Measurements from ENCODE around the gene CTSH. TPM values are rescaled to one million over a fixed set of nuclear protein-coding genes. Genes with fewer than 3 reads are reported as not detected.

The CTSH gene
- total RNA-seq: 80.6 and 83.5 TPM in 2 replicates

DNA sequence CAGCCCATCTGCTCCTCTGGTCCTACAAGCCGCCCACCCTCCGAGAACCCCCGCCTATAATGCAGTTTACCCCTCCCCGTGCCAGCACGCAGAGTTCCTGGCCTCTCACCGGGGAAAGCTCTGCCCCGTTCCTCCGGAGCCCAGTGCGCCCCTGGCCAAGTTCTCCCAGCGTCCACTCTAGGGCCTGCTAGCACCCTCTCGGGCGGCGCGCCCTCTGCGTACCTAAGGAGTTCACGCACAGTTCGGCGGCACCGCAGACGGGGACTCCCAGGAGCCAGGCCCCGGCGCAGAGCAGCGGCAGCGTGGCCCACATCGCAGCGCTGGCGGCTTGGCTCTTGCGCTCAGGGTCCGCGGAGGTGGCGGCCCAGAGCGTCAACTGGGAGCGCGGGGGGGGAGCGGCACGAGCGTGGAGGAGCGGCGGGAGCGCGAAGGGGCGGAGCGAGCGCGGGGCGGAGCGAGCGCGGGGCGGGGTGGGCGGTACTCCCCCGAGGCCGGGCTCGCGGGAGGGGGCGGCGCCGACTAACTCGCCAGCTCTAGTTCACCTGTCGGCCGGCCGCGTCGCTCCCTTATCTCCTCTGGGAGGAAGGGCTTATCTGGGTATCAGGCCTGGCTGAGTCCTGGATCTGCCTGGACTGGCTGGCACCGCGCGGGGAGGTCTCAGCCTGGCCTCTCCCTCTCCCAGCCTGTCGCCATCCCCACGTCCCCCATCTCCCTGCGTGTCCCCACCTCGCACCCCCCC is at the start of gene CTSH:
CTSH (minus strand) TSS at position 378 of the 739 bp plus-strand sequence; CDS start at position 313, 65 bp downstream.
- intact Hi-C loops (cut with micrococcal nuclease): no loop called here

GRCh38 chr15:78993931-78994530 is 49.2 kb upstream of the CTSH start:
- intact Hi-C loops (cut with micrococcal nuclease): no loop called here

GRCh38 chr15:78993257-78993930 is 48.5 kb upstream of the CTSH start:
- intact Hi-C loops (cut with micrococcal nuclease): no loop called here

GRCh38 chr15:78992416-78993256 is 47.8 kb upstream of the CTSH start:
- intact Hi-C loops (cut with micrococcal nuclease): no loop called here

DNA sequence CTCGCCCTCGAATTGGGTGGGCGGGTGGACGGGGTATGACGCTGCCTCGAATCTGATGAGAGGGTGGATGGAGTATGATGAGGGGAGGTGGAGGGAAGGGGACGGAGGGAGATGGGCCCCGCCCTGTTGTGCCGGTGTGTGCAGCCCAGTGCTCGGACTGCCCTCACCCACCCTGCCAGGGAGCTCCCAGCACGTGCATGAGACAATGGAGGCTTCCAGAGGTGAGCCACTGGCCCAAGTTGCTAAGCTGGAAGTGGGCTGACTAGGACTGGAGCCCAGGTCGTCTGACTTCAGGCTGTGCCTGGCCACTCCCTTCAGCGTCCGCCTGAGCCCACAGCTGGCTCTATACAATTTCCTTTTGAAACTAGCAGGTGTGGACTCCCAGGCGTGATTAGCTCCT is 47.0 kb upstream of the CTSH start:
- intact Hi-C loops (cut with micrococcal nuclease): no loop called here

GRCh38 chr15:78991476-78991875 is 46.6 kb upstream of the CTSH start:
- intact Hi-C loops (cut with micrococcal nuclease): no loop called here

- intact Hi-C loops (cut with micrococcal nuclease): no loop called here
Observed at GRCh38 chr15:78990278-78990677, 45.4 kb upstream of the CTSH start.

DNA sequence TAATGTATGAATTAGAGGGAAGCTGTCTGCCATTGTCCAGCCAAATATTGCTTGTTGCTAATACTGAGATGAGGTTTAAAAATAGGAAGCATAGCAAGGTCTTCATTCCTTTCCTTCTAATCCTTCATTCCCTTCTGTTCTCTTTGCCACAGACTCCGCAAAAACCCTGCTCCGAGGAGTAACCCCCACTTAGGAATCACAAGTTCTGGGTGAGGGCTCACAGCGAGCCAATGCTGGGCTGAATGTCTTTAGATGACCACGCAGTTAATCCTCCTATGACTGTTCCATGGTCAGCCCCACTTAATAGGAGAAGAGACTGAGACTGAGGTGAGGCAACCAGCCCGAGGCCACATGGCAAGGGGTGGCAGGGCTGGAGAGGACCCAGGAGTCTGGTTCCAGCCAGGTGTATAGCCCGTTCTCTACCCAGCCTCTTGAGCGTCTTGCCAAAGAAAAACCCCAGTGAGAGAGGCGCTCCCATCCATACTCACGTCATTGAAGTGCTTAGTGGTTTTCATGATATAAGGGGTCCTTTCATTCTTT is 44.9 kb upstream of the CTSH start:
- intact Hi-C loops (cut with micrococcal nuclease): no loop called here

DNA sequence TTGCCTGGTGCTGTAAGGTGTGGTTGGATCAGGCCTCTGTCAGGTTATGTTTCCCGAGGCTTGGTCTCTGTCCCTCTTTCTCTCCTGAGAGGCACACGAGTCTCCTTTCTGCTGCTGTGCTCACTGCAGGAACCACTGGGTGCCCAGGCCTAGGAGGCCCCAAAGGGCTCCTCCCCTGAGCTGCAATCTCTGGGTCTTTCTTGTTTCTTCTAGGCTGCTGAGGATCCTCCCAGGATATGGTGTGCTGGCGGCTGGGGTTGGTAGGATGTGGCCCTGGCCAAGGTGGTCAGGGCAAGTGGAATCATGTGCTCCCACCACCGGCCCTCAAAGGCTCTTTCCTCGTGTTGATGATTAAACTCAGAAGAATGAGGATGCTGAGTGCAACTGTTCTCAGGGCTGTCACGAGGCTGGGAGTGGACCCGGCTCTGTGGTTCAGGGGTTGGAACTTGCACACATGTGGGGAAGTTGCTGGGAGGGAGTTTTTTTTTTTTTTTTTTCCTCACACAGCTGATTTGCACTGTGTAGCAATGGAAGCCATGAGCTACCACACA is 43.6 kb upstream of the CTSH start:
- intact Hi-C loops (cut with micrococcal nuclease): no loop called here

- intact Hi-C loops (cut with micrococcal nuclease): no loop called here
Observed at GRCh38 chr15:78987556-78988360, 42.9 kb upstream of the CTSH start.

- intact Hi-C loops (cut with micrococcal nuclease): no loop called here
Observed at GRCh38 chr15:78985859-78986475, 41.1 kb upstream of the CTSH start.

DNA sequence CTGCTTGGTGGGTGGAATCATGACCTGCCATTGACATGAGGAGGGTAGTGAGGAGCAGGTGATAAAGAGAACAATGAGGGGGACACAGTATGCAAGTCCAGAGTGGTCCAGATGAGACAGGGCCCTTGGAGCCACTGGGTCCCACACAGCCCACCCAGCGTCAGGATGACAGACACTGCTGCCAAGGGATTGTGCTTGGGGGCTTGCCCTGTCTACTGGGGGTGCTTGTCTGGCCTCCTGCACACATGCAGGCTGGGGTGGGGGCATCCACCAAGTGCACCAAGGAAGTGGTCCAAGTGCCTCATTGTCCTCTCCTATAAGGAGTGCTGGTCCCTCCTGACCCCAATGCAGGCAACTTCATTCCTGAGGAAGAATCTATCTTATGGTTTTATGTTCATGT is 39.2 kb upstream of the CTSH start:
- intact Hi-C loops (cut with micrococcal nuclease): no loop called here

GRCh38 chr15:78983146-78983918 is 38.5 kb upstream of the CTSH start:
- intact Hi-C loops (cut with micrococcal nuclease): no loop called here

- intact Hi-C loops (cut with micrococcal nuclease): no loop called here
Observed at GRCh38 chr15:78982736-78983135, 37.9 kb upstream of the CTSH start.

GRCh38 chr15:78981532-78982313 is 36.9 kb upstream of the CTSH start:
- intact Hi-C loops (cut with micrococcal nuclease): loop anchor here (2.0 kb wide), 1 partner anchor 71 kb away; no protein-coding TSS in a partner anchor

DNA sequence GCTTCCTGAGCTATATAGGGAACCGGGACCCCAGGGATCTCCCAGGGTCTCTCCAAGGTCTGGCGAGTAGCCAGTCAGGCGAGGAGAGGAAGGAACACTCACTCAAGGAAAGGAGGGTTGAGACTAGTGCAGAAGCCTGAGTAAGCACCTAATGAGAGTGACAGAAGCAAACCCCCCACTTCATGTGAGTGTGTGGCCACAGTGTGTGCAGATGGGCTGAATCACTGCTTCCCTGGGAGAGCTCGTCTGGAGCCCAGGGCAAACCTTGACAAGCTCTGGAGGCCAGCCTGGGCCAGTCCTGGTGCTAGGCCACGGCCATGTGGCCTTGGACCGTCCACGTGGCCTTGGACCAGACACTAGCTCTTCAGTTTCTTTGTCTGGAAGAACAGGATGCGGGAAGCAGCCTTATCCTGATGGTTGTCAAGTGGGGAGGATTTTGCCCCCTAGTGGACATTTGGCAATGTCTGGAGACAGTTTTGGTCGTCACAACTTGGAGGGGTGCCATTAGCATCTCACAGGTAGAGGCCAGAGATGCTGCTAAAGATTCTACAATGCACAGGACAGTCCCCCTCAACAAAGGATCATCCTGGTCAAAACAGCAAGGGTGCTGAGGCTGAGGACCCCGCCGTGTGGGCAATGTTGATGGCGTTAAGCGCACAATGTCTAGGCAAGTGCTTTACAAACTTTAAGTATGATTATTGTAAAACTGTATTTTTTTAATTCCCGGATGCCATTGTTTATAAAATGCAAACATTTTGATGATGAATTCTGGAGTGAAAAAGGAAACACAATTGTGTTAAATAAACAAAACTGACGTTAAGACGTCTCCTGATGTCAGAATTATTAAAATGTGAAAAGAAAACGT is 34.8 kb upstream of the CTSH start:
- intact Hi-C loops (cut with micrococcal nuclease): loop anchor here (2.0 kb wide), 1 partner anchor 69 kb away; no protein-coding TSS in a partner anchor

- intact Hi-C loops (cut with micrococcal nuclease): no loop called here
Observed at GRCh38 chr15:78978601-78979179, 33.8 kb upstream of the CTSH start.
